CD4-positive, alpha-beta T cell treated with Interleukin-17A for 1 hour (primary cell): ENCODE data around the gene SYT1.

Source experiments
- DNase-seq: peaks from one replicate; pipeline ENCODE4 v3.0.0-alpha.2; 2020

SYT1 gene

DNA sequence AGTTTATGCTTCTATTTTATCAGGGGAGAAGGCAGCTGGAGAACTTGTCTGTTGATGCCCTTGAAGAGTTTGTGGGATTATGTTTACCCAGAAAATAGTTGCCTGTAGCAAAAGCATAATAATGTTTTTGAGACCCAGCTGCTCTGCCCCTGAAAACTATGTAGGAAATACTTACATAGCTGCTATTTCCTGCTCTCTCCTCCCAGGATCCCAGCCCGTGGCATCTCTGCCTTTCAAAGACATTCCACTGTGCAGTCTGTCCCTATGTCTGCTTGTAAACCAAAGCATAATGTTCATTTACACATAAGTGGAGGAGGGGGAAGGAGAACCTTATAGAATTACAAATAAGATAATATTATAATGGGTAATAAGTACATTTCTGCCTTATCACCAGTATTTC lies 198.7 kb downstream of the SYT1 start:
- DNase-seq = no peak

DNA sequence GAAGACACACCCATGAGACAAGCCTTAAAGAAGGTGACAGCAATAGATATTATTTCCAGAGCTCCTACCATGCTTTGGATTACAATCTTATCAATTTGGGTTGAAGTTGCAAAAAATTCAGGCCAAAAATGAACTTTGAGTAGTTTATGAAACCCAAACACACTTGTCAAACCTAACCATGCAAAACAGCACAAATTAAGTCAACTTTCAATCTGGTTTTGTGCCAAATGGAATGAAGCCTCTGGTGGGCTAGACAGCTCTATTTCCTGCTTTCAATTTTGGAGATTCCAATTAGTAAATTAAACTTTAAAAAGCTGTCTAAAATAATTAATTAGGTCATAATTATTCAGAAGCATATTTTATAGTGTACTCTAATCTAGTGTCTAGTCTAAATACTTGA lies 203.4 kb downstream of the SYT1 start:
- no peak for DNase-seq

DNA sequence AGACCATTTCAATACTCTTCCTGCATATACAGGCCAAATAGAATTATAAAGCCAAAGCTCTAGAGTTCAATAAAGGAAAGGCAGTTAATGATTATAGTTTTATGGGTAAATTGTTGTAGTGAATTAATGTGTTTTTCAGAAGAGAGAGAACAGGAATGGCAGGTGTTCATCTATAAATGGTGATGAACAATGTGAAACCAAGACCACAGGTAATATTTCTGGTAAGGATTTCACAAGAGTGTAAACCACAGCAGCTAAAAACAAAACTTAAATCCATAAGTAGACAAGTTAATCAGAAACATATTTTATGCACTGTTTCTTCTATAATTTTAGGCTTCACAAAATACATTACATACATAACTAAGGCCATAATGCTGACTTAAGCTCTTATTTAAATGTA lies 204.4 kb downstream of the SYT1 start:
- DNase-seq = no peak

DNA sequence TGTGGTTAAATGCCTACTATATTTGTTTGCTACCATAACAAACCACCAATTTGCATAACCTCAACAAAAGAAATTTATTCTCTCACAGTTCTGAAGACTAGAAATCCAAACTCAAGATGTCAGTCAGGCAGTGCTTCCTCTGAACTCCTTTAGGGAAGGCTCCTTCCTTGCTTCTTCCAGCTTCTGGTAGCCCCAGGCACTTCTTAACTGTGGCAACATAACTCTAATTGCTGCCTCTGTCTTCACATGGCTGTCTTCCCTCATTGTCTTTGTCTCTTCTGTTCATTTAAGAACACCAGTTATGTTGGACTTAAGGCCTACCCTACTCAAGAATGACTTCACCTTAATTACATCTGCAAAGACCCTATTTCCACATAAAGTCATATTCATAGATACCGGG lies 206.9 kb downstream of the SYT1 start:
- no peak for DNase-seq

DNA sequence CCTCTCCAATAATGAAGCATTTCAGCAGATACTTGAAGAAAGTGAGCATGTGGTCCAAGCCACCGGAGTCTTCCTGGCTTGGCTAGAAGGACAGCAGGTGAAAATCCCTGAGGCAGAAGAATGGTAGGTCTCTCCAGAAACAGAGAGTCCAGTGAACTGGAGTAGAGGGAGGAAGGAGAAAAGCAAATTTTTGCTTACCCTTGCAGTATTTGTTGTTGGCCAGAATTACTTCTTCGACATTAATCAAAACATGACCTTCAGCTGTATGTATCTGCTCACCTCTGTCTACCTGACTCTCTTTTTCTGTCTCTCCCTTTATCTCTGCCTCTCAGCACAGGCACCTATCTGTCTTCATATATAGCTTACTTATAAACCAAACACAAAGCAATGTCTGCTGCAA lies 208.9 kb downstream of the SYT1 start:
- DNase-seq = no peak

DNA sequence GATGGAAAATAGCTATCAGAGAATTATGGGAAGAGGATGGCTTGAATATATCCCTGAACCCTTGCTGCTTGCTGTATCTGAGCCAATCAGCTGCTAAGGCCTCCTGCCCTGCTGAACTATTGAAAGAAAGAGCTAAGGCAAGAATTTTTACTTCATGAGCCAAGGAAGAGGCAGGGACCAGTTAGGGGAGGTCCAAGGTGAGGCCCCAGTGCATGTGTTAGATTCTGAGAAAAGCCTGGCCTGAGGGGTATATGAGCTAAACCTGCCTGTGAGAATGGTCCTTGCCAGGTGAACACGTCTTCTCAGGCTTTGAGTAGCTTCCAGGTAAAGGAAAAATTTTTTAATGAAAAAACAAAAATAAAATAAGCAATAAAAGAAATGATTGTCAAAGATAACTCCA lies 218.0 kb downstream of the SYT1 start:
- no peak for DNase-seq

DNA sequence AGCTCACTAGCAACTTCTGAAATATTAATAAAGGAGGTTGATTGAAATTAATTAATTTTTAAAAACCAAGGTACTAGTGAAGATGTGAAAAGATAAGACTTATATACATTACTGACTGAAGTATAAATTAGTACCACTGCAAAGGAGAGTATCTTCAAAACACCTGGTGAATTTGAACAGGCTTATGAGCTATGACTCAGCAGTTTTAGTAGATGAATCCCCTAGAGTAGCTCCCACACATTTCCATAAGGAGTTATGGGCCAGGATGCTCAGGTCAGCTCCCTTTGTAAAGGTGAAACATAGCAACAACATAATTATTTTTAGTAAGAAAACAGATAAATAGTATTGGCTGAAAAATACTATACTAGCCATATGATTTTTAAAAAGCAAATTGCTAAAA lies 218.6 kb downstream of the SYT1 start:
- no peak for DNase-seq

DNA sequence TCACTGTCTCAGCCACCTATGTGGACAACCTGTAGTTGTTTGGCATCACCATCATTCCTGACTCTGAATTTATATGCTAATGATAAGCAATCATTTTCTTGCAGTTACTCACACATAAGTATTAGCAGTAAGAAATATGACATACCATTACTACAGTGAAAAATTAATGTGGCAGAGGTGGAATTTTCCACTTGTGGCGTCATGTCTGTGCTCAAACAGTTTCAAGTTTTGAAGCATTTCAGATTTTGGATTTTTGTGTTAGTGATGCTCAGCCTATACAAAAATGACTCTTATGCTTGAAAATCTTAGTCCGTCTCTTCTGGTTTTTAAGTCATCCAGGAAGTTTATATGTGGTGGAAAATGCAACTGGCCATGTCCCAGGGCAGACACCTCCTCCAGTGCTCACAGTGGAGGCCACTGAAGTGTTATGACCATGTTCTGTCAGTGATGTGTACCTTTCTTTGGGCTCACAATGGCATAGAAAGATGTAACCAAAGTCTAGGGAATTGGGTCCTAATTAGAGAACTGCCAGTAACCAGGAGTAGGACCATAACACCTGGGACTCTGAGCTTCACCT lies 220.6 kb downstream of the SYT1 start:
- no peak for DNase-seq

DNA sequence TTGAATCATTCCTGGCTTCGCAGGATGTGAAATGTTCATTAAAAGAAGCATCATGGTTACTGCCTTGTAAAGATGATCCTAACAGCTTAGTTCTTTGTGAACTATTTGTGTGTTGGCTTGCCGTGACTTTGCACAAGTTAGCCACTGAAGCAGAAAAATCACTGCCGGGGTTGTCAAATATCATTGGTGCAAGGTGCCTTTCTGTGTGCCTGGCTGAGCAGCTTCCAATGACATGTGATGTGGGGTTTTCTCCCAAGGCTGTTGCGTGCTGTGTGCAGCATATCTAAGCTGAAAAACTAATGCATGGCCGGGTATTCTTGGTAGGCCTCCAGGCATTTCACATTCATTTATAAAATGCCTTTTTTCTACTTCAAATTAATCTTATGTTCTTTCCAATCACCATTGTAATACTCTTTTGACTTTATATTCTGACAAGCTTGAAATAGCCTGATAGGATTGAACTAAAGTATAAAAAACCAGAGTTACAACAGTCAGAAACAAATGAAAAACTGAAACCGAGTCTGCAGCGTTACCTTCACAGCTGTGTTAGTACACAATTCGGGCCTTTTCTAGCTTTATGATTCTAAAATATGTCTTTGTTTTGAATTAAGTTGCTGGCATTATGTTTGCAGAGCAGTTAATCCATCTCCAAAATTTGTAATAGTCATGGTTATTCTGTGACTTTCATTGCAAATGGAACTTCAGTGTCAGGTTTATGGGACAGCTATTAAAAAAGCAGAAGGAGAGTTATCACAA lies 222.1 kb downstream of the SYT1 start:
- DNase-seq = no peak

DNA sequence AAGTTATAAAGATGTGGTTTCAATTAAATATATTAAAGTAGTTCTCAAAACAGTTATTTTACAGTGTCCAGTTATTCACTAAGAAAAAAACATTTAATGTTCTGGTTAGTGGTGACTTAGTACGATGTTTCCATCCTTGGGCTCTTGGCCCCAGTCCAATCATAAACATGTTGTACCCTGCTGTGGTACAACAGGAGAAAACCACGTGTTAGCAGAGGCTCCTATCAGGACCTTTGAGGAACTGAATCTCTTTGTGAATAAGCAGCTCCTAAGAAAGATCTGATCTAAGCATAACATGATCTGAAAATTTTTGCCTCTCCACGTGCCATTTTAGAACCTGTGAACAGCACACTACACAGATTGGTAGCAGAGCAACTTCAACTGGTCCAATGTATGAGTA lies 234.0 kb downstream of the SYT1 start:
- DNase-seq = no peak

DNA sequence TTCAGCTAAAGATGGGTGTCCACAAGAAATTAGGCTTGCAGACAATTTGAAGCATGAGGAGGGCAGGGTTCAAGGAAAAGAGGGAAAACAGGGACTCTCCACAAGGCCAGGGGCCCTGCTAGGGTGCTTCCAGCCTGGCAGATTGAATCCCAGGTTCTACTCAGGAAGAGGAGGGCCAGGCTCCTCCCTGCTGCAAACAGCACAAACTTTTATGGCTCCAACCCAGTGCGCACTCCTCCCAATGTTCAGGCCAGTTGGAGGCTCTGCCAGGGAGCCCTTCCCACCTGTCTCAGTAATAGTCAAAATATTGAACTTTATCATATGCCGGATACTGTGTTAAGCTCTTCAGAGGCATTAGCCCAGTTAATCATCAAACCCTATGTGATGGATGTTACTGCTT lies 244.4 kb downstream of the SYT1 start:
- no peak for DNase-seq

DNA sequence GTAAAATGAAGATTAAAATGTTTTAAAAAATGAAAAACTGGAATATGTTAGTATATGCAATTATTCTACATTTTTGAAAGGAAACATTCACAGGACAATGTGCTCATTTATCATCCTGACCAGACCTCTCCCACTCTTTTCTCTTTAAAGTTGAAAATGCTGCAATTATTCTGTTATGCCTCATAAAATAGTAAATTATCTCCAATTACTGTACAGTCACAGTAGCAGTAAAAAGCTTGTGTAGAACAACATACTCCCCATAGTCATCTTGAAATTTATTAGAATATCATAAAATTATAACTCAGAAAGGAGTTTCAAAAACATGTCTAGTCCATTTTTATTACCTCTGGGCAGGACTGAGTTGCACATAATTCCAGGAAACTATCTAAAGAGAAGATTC lies 250.3 kb downstream of the SYT1 start:
- no peak for DNase-seq

DNA sequence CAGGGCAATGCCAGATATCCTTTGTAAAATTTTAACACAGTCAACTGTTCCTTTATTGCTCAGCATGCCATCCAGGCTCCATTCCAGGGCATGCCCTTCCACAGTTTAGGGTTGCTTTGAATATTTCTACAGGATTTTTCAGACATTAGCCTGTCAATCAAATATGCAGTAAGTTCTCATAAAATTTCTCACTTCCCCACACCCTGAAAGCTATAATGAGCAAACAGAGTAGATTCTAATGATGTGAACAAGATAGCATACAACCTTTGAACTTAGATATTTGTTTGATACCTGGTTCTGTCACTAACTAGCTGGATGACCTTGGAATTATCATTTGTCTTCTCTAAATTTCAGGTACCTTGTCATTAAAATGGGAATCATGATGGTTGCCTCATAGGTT lies 251.2 kb downstream of the SYT1 start:
- no peak for DNase-seq

DNA sequence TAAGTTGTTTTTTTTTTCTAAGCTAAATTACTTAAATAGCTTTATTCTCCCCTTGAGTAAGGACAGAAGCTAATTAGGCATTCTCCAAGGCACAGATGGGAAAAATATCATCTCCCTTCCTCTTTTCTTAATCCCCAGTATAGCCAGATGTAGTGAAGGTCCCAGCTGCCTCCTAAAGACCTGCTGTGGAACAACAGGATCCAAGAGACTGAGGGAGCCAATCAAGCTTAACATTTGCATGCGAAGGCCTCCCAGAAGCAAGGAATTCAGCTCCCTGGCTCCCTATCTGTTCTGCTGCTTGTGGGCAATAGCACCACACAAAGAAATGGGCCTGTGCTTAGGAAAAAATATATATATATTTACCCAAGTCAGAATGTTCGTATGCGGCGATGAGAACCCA lies 255.2 kb downstream of the SYT1 start:
- DNase-seq = no peak

DNA sequence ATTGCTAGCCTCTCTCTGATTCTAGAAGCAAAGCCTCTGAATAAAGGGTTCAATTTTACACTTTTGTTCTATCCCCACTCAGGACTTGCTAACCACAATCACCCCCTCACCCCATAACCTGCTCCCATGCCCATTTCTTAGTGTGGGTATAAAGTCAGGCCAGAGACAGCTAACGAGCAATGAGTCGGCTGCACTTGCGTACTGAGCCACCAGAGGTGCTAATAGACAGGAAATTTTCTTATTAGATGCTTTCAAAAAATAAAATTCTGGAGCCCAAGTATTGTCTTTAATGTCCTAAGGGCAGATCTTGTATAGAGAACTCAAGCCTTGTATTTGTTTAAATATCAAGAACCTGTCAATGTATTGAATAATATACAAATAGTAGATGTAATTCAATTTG lies 256.9 kb downstream of the SYT1 start:
- no peak for DNase-seq

DNA sequence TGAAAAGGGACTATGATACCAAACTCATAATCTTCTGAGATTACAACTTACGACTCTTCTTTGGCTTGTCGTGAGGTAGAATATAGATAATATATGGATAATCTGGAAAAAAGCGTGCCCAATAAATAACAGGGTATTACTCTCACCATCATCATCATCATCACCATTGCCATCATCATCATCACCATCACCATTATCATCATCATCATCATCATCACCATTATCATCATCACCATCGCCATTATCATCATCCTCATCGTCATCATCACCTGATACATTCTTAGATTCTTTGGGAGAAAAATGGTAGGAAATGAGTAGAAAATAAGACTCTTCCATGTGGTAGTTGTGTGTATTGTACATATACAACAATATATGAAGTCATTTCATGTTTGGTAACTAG lies 259.8 kb downstream of the SYT1 start:
- no peak for DNase-seq

DNA sequence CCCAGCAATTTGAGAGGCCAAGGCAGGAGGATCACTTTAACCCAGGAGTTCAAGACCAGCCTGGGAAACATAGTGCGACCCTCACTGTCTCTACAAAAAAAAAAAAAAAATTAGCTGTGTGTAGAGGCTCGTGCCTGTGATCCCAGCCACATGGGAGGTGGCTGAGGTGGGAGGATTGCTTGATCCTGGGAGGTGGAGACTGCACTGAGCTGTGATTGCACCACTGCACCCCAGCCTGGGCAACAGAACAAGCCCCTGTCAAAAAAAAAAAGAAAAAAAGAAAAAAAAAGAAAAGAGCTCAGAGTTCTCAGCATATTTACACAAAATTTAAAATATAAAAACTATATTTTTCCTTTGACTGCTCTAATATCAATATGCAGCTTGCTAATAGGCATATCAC lies 260.8 kb downstream of the SYT1 start:
- DNase-seq = no peak

DNA sequence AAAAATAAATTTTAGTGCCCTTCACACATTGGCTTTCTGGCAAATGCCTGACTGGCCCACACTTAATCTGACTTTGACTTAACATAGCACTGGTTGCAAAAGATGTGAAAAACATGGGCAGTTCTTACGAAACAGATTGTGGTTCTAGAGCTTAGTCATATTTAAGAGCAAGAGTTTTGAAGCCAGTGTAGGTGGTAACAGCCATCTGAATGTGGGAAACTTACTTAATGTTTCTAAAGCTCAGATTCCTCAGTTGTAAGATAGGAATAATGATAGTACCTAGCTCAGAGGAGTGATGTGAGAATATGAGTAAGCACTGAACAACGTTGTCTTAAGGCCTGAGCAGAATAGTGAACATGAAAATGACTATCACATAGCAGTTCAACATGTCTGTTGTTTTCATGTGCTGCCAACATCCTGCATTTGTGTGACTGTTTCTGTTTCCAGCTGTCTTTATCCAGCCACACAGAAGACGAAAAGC lies 262.7 kb downstream of the SYT1 start:
- no peak for DNase-seq

DNA sequence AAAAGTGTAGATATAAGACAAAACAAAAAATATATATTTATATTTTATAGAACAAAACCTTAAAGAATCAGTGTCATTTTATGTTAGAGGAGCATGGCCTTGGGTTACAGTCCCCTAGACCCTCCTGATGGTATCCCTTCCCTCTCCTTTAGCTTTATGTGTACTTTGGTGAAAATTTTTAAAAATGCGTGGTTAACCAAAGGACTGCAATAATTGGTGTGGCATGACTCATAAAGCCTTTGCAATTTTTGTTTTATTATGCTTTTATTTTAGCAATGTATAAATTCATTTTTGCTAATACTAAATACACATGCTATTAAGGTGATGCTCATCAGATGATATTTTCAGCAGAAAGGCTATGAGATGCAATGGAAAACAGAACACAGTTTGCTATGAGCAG lies 264.4 kb downstream of the SYT1 start:
- DNase-seq = no peak

DNA sequence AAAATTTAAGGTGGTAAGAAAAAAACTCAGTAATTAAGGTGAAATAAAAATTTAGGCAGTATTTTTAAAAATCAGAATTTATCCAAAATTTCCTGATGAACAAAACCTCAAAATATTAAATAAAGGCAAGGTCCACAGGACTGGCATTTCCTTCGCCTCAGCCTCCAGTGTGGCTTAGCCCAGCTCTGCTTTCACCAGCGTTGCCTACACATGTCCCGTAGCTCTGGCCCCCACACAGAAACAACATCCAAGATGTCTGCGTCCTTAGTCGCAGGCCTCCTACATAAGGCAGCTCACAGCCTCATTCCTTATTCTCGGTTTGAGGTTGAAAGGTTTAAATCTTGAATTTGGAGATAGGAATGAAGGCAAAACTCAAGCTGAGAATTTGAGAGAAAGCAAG lies 274.3 kb downstream of the SYT1 start:
- DNase-seq = no peak

DNA sequence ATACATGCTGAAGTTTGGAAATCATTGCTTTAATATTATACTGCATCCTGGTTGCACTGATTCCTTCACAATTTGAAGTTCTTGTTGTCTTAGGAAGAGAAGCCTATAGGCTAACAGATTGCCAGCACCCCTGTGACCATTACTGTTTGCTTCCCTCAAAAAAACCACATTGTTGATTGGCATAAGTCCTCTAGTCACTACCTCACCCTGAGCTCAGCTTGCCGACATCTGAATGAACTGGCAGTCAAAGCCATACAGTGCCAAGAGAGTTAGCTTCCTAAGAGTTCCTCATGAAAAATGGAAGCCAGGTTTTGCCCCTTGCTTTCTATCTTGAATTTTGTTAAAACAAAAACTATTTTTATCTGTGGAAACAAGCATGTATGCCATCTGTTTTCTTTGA lies 276.1 kb downstream of the SYT1 start:
- no peak for DNase-seq

DNA sequence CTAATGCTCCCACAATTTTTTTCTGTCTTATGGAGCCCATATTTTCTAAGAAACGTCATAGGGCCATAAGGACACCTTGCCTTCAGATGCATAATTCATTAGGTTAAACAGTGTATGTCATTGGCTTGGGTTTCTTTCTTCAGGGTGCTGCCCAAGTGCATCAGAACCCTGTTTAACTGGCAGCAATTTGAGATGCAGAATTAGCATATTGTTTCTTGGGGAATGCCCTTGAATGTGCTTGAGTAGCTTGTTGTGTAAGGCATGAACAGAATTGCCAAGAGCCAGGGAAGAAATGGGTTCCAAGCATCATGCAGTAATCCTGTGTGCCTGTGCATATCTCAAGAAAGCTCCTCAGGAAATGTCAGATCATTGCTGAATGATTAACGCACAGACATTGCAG lies 277.2 kb downstream of the SYT1 start:
- no peak for DNase-seq

DNA sequence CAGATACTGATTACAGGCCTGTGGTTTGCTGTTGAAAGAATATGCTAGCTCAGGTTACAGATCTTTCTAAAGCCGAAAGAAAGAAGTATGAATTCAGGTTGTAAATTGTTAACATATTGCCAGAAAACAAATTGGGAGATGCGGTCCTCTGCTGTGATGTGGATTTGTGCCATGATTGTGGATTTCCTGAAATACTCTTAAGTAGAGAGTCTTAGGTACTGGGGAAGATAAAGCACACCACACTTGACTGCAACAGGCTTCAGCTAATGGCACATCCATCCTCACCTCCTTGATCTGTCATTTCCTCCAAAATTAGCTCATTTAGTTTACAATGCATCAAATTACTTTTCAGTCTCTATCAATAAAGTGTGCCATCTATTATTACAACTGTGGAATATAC lies 279.2 kb downstream of the SYT1 start:
- no peak for DNase-seq

DNA sequence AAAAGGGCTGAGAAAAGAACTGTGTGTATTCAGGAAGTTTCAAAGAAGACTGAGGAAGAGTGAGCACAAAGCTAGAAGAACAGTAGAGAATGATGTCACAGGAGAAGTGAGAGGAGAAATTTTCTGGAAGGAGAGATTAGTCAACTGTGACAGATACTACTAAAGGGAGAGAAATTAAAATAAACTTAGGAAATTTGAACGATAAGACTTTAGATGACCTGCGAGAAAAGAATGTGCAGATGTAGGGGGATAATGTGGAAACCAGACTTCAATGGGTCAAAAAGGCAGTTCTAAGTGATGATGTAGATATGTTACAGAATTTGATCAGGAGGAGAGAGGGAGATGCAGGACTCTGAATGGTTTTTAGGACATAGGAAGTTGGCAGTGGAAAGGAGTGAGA lies 287.4 kb downstream of the SYT1 start:
- no peak for DNase-seq

DNA sequence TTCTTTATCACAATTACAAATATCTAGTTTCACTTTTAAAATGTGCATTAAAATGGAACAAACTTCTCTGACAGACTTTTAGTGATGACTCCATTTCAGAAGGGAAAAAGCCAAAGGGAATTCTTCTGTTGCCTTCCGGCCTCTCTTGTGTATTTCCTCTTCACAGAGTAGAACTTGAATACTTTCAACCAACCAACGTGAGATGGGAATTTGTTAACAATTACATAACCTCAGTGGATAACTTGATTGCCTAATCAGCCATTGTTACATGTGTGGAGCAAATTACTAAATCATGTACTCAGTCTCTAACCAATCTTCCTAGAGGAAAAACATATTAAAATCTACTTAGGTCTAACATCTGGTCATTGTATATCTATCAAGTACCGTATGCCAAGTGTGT lies 291.1 kb downstream of the SYT1 start:
- no peak for DNase-seq
